HepG2 (cell line): ENCODE data around the gene RAB24. TPM values are rescaled to one million over a fixed set of nuclear protein-coding genes. Genes with fewer than 3 reads are reported as not detected.

Experiments
- ETV5 ChIP-seq: IDR thresholded peaks from 2 replicates; pipeline ENCODE4 v1.6.1; 2018; ENCODE audit warnings: missing biosample characterization, missing genetic modification reagents, inconsistent platforms, borderline replicate concordance
- HMGA1 ChIP-seq: sonication (generic); formaldehyde crosslinking; conservative IDR thresholded peaks from 2 replicates; pipeline ENCODE4 v1.4.0; 2020; ENCODE audit warnings: missing genetic modification reagents
- MTF1 ChIP-seq: sonication (generic); formaldehyde crosslinking; IDR thresholded peaks from 2 replicates; pipeline ENCODE4 v1.5.0; 2020; ENCODE audit warnings: missing genetic modification reagents
- PRPF4 ChIP-seq: fragments of 200-400 bp; formaldehyde crosslinking; IDR thresholded peaks from 2 replicates; pipeline ENCODE4 v1.6.1; 2016; ENCODE audit warnings: low read length, low read depth; ENCODE audit not compliant: poor library complexity, severe bottlenecking
- SRSF4 ChIP-seq: fragments of 200-400 bp; formaldehyde crosslinking; IDR thresholded peaks from one replicate; pipeline ENCODE4 v1.6.1; 2018; ENCODE audit warnings: mild to moderate bottlenecking, low read depth, low read length, moderate library complexity; ENCODE audit not compliant: poor library complexity, severe bottlenecking
- U2AF1 ChIP-seq: fragments of 200-400 bp; formaldehyde crosslinking; optimal IDR thresholded peaks from 2 replicates; pipeline ENCODE3; 2017; ENCODE audit warnings: mild to moderate bottlenecking, low read depth, low read length
- polyA plus RNA-seq, 8 experiments: library from polyadenylated mRNA; depleted of rRNA in 3 of 8; stranded (reverse) in 7 of 8; unstranded in 1 of 8; fragments of >200 nt; fragmentation: Illumina TruSeq in 4 of 8; extraction: Trizol in 4 of 8; gene quantifications; 2 replicates each; pipeline versions ENCODE4 v1.2.1 to v1.2.3, GENCODE V29; 2011 to 2016; ENCODE audit warnings: low read depth in 4 of 8, missing spikeins in 1 of 8, mixed read lengths in 1 of 8; ENCODE audit not compliant: insufficient read depth in 1 of 8
- total RNA-seq, 5 experiments: library from RNA; depleted of rRNA; stranded (reverse); fragments of >200 nt; fragmentation: Illumina TruSeq; extraction: Trizol; gene quantifications; 2 replicates each; pipeline ENCODE4 v1.2.3, GENCODE V29; 2016; ENCODE audit warnings: low read depth in 1 of 5
- TF ChIP-seq, protein P1 (sequence below): IDR thresholded peaks from 2 replicates; pipeline ENCODE4 v1.6.1; 2016
- TF ChIP-seq, protein P2 (sequence below): sonication (generic); formaldehyde crosslinking; IDR thresholded peaks from 2 replicates; pipeline ENCODE4 v1.4.0; 2020; ENCODE audit warnings: mild to moderate bottlenecking, missing genetic modification reagents
- TF ChIP-seq, protein P3 (sequence below): sonication (generic); formaldehyde crosslinking; IDR thresholded peaks from 2 replicates; pipeline ENCODE4 v1.4.0; 2020; ENCODE audit warnings: missing genetic modification reagents
- TF ChIP-seq, protein P4 (sequence below): sonication (generic); formaldehyde crosslinking; IDR thresholded peaks from 2 replicates; pipeline ENCODE4 v1.8.1; 2022; ENCODE audit warnings: mild to moderate bottlenecking, missing genetic modification reagents
- TF ChIP-seq, protein P5 (sequence below): IDR thresholded peaks from 2 replicates; pipeline ENCODE4 v1.4.0; 2020; ENCODE audit warnings: mild to moderate bottlenecking, missing genetic modification reagents
- TF ChIP-seq, protein P6 (sequence below): sonication (generic); formaldehyde crosslinking; IDR thresholded peaks from 2 replicates; pipeline ENCODE4 v1.8.0; 2022; ENCODE audit warnings: missing genetic modification reagents, low read depth, mild to moderate bottlenecking, borderline replicate concordance

The RAB24 gene
- total and polyA plus RNA-seq, 2 of the 13 experiments (the other 11 are each of a cell fraction or from before 2014, with no cell fraction given), result 22.9 to 63.7 TPM

DNA sequence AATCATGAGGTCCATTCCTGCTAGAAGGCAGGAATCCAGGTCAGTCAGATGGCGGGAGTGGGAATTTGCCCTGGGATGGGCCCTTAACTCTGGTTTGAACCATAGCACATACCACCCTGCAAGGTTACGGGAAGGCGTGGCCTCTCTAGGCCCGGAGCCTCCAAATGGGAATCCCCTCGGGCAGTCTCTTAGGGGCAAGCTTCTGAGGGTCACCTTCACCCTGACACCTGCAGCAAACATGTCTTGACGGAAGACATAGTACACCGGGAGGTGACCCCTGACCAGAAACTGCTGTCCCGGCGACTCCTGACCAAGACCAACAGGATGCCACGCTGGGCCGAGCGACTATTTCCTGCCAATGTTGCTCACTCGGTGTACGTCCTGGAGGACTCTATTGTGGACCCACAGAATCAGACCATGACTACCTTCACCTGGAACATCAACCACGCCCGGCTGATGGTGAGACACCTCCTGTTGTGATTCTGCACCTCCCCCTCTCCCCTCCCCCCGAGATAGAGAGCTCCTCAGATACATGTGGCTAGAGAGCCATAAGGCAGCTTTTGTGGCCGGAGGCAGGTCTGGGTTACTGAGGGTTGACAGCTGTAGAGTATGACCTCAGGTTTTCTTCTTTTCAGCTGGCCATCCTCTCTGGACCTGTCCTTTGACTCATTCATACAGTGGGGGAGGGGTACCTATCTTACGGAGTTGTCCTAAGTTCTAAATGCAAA, 1.0 kb upstream of the RAB24 start (continued):
- TF ChIP-seq U2AF1 (no peak), HMGA1 (CRISPR knock-in tag) (no peak), ETV5 (CRISPR knock-in tag) (peak; percentile 11; the same call in 1 of the 2 replicates), MTF1 (no peak), PRPF4 (peak; percentile 55), SRSF4 (no peak)
- TF ChIP-seq, protein P1, sequence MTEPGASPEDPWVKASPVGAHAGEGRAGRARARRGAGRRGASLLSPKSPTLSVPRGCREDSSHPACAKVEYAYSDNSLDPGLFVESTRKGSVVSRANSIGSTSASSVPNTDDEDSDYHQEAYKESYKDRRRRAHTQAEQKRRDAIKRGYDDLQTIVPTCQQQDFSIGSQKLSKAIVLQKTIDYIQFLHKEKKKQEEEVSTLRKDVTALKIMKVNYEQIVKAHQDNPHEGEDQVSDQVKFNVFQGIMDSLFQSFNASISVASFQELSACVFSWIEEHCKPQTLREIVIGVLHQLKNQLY (CRISPR knock-in tag), result no peak
- TF ChIP-seq, protein P2, sequence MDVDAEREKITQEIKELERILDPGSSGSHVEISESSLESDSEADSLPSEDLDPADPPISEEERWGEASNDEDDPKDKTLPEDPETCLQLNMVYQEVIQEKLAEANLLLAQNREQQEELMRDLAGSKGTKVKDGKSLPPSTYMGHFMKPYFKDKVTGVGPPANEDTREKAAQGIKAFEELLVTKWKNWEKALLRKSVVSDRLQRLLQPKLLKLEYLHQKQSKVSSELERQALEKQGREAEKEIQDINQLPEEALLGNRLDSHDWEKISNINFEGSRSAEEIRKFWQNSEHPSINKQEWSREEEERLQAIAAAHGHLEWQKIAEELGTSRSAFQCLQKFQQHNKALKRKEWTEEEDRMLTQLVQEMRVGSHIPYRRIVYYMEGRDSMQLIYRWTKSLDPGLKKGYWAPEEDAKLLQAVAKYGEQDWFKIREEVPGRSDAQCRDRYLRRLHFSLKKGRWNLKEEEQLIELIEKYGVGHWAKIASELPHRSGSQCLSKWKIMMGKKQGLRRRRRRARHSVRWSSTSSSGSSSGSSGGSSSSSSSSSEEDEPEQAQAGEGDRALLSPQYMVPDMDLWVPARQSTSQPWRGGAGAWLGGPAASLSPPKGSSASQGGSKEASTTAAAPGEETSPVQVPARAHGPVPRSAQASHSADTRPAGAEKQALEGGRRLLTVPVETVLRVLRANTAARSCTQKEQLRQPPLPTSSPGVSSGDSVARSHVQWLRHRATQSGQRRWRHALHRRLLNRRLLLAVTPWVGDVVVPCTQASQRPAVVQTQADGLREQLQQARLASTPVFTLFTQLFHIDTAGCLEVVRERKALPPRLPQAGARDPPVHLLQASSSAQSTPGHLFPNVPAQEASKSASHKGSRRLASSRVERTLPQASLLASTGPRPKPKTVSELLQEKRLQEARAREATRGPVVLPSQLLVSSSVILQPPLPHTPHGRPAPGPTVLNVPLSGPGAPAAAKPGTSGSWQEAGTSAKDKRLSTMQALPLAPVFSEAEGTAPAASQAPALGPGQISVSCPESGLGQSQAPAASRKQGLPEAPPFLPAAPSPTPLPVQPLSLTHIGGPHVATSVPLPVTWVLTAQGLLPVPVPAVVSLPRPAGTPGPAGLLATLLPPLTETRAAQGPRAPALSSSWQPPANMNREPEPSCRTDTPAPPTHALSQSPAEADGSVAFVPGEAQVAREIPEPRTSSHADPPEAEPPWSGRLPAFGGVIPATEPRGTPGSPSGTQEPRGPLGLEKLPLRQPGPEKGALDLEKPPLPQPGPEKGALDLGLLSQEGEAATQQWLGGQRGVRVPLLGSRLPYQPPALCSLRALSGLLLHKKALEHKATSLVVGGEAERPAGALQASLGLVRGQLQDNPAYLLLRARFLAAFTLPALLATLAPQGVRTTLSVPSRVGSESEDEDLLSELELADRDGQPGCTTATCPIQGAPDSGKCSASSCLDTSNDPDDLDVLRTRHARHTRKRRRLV (CRISPR knock-in tag), result no peak
- TF ChIP-seq, protein P3, sequence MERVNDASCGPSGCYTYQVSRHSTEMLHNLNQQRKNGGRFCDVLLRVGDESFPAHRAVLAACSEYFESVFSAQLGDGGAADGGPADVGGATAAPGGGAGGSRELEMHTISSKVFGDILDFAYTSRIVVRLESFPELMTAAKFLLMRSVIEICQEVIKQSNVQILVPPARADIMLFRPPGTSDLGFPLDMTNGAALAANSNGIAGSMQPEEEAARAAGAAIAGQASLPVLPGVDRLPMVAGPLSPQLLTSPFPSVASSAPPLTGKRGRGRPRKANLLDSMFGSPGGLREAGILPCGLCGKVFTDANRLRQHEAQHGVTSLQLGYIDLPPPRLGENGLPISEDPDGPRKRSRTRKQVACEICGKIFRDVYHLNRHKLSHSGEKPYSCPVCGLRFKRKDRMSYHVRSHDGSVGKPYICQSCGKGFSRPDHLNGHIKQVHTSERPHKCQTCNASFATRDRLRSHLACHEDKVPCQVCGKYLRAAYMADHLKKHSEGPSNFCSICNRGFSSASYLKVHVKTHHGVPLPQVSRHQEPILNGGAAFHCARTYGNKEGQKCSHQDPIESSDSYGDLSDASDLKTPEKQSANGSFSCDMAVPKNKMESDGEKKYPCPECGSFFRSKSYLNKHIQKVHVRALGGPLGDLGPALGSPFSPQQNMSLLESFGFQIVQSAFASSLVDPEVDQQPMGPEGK (CRISPR knock-in tag), result no peak
- TF ChIP-seq, protein P4, sequence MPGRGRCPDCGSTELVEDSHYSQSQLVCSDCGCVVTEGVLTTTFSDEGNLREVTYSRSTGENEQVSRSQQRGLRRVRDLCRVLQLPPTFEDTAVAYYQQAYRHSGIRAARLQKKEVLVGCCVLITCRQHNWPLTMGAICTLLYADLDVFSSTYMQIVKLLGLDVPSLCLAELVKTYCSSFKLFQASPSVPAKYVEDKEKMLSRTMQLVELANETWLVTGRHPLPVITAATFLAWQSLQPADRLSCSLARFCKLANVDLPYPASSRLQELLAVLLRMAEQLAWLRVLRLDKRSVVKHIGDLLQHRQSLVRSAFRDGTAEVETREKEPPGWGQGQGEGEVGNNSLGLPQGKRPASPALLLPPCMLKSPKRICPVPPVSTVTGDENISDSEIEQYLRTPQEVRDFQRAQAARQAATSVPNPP (CRISPR knock-in tag), result no peak
- TF ChIP-seq, protein P5, sequence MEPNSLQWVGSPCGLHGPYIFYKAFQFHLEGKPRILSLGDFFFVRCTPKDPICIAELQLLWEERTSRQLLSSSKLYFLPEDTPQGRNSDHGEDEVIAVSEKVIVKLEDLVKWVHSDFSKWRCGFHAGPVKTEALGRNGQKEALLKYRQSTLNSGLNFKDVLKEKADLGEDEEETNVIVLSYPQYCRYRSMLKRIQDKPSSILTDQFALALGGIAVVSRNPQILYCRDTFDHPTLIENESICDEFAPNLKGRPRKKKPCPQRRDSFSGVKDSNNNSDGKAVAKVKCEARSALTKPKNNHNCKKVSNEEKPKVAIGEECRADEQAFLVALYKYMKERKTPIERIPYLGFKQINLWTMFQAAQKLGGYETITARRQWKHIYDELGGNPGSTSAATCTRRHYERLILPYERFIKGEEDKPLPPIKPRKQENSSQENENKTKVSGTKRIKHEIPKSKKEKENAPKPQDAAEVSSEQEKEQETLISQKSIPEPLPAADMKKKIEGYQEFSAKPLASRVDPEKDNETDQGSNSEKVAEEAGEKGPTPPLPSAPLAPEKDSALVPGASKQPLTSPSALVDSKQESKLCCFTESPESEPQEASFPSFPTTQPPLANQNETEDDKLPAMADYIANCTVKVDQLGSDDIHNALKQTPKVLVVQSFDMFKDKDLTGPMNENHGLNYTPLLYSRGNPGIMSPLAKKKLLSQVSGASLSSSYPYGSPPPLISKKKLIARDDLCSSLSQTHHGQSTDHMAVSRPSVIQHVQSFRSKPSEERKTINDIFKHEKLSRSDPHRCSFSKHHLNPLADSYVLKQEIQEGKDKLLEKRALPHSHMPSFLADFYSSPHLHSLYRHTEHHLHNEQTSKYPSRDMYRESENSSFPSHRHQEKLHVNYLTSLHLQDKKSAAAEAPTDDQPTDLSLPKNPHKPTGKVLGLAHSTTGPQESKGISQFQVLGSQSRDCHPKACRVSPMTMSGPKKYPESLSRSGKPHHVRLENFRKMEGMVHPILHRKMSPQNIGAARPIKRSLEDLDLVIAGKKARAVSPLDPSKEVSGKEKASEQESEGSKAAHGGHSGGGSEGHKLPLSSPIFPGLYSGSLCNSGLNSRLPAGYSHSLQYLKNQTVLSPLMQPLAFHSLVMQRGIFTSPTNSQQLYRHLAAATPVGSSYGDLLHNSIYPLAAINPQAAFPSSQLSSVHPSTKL (CRISPR knock-in tag), result 0 out of 2 replicates have a peak, but pooled peaks have one; percentile 10
- TF ChIP-seq, protein P6, sequence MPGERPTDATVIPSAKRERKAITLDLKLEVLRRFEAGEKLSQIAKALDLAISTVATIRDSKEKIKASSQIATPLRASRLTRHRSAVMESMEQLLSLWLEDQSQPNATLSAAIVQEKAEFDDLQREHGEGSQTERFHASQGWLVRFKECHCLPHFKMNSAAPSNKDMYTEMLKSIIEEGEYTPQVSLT (CRISPR knock-in tag), result no peak
